Adrenal gland (tissue), 5 donors: ENCODE results near the gene NEK8.

Experiments used
- CTCF ChIP-seq, 6 experiments: fragments of 450-650 bp in 4 of 6; fragments of 200-600 bp in 2 of 6; sonication (generic) in 1 of 6; IDR thresholded peaks; 1 replicate in 5 of 6; 2 replicates in 1 of 6; pipeline versions ENCODE4 v1.5.1 to v1.8.0; 2016 to 2021; ENCODE audit warnings: antibody characterized with exemption in 6 of 6, mild to moderate bottlenecking in 2 of 6, moderate library complexity in 1 of 6
- POLR2A ChIP-seq, 2 donors: fragments of 450-650 bp; IDR thresholded peaks; one replicate each; pipeline ENCODE4 v1.6.1; 2017; ENCODE audit warnings: antibody characterized with exemption in 2 of 2, mild to moderate bottlenecking in 2 of 2, moderate library complexity in 1 of 2
- donor health status: DM: no; HTN: no; CAD: no.

- TF ChIP-seq POLR2A (IDR thresholded peaks at IDR 0.05) (no peak), CTCF (IDR thresholded peaks at IDR 0.05) (no peak)
Observed at GRCh38 chr17:28735242-28735722, 6.7 kb downstream of the NEK8 start.
